ENCODE results near the gene ATXN2L.

The ATXN2L gene

GRCh38 chr16:28834873-28835863 is 12.4 kb downstream of the ATXN2L start:
- TF ChIP-seq CTCF (conservative IDR thresholded peaks at IDR 0.05; ENCODE audit: low read depth, low read length) = no peak
- no peak for DNase-seq (ENCODE audit: low read depth)
- no peak overlapping the region for H3K4me3 ChIP-seq (ENCODE audit: low read length)

DNA sequence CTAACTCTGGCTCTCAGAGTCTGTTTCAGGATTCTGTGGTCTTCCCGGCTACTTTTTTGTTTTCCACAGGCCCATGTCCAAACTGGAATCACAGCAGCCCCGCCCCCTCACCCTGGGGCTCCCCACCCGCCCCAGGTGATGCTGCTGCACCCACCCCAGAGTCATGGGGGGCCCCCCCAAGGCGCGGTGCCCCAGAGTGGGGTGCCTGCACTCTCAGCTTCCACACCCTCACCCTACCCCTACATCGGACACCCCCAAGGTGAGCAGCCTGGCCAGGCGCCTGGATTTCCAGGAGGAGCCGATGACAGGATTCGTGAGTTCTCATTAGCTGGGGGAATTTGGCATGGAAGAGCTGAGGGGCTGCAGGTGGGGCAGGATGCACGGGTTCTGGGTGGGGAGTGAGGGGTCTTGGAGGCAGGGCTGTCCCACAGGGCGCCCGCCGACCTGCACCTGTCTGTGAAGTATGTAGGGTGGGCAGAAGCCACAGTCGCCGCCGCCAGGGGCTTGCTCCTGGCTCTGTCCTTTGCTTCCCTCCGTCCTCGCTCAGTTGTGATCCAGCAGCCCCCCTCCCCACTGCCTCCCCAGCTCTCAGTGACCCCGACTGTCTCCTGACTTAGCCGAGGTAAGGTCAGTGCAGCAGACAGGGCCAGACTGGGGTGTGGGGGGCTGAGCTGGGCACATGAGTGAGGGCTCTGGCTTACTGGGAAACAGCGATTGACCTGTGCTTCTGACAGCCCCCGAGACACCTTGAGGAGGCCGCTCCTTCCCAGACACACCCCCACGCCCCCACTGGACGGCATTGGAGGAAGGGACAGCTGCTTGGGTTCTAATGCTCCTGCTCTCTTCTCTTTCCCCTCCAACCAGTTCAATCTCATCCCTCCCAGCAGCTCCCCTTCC is 13.3 kb downstream of the ATXN2L start:
- no peak for DNase-seq (ENCODE audit: low read depth)
- no peak for TF ChIP-seq CTCF (conservative IDR thresholded peaks at IDR 0.05; ENCODE audit: low read depth, low read length)
- no peak overlapping the region for H3K4me3 ChIP-seq (ENCODE audit: low read length)

DNA sequence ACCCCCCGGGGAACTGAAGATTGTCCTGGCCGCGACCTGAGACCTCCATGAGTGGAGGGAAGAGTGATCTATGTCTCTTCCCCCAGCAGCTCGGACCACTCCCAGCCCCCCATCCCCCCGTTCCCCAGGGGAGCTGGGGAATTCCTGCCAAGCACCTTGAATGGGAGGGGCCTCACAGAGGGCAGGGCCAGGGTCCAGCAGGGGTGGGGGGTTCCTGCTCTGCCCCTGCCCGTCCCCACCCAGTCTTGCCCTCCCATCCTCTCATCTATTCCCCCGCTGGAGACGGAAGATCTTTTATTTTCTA is 13.9 kb downstream of the ATXN2L start:
- DNase-seq (ENCODE audit: low read depth) = no peak
- no peak overlapping the region for H3K4me3 ChIP-seq (ENCODE audit: low read length)
- no peak for TF ChIP-seq CTCF (conservative IDR thresholded peaks at IDR 0.05; ENCODE audit: low read depth, low read length)

GRCh38 chr16:28837672-28838557 is 15.1 kb downstream of the ATXN2L start:
- TF ChIP-seq CTCF (conservative IDR thresholded peaks at IDR 0.05; ENCODE audit: low read depth, low read length) = no peak
- DNase-seq (ENCODE audit: low read depth) = no peak
- H3K4me3 ChIP-seq (ENCODE audit: low read length) = no peak overlapping the region

GRCh38 chr16:28838558-28838918 is 15.7 kb downstream of the ATXN2L start:
- H3K4me3 ChIP-seq (ENCODE audit: low read length) = no peak overlapping the region
- DNase-seq (ENCODE audit: low read depth) = no peak
- TF ChIP-seq CTCF (conservative IDR thresholded peaks at IDR 0.05; ENCODE audit: low read depth, low read length) = no peak

DNA sequence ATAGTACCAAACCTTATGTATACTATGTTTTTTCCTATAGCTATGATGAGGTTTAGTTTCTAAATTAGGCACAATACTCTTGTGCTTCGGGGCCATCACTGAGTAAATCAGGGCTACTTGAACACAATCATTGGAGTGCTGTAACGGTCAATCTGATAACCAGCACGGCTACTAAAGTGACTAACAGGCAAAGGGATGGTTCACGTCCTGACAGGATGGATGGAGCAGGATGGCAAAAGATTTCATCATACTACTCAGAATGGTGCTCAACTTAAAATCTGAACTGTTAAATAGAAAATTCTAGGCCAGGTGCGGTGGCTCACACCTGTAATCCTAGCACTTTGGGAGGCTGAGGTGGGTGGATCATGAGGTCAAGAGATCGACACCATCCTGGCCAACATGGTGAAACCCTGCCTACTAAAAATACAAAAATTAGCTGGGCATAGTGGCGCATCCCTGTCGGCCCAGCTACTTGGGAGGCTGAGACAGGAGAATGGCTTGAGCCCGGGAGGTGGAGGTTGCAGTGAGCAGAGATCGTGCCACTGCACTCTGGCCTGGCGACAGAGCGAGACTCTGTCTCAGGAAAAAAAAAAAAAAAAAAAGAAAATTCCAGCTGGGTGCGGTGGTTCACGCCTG is 16.3 kb downstream of the ATXN2L start:
- no peak overlapping the region for H3K4me3 ChIP-seq (ENCODE audit: low read length)
- DNase-seq (ENCODE audit: low read depth) = no peak
- no peak for TF ChIP-seq CTCF (conservative IDR thresholded peaks at IDR 0.05; ENCODE audit: low read depth, low read length)
